ENCODE measurements around the gene NOLC1.

Gene NOLC1

GRCh38 chr10:102191956-102192355 lies 39.8 kb downstream of the NOLC1 start:
- TF ChIP-seq GATA1 (IDR thresholded peaks at IDR 0.05; ENCODE audit: low read depth, low read length): no peak
- TF ChIP-seq POLR2A (IDR thresholded peaks at IDR 0.05; ENCODE audit: low read length): no peak
- DNase-seq: no peak

GRCh38 chr10:102195296-102195870 lies 43.2 kb downstream of the NOLC1 start:
- TF ChIP-seq GATA1 (IDR thresholded peaks at IDR 0.05; ENCODE audit: low read depth, low read length) (no peak), POLR2A (IDR thresholded peaks at IDR 0.05; ENCODE audit: low read length) (no peak)
- DNase-seq: no peak

GRCh38 chr10:102196893-102197292 lies 44.7 kb downstream of the NOLC1 start:
- DNase-seq: no peak
- TF ChIP-seq POLR2A (IDR thresholded peaks at IDR 0.05; ENCODE audit: low read length): no peak
- TF ChIP-seq GATA1 (IDR thresholded peaks at IDR 0.05; ENCODE audit: low read depth, low read length): no peak

GRCh38 chr10:102198027-102198426 lies 45.8 kb downstream of the NOLC1 start:
- TF ChIP-seq GATA1 (IDR thresholded peaks at IDR 0.05; ENCODE audit: low read depth, low read length) (no peak), POLR2A (IDR thresholded peaks at IDR 0.05; ENCODE audit: low read length) (no peak)
- no peak for DNase-seq

GRCh38 chr10:102200751-102201640 lies 48.8 kb downstream of the NOLC1 start:
- no peak for TF ChIP-seq GATA1 (IDR thresholded peaks at IDR 0.05; ENCODE audit: low read depth, low read length)
- no peak for TF ChIP-seq POLR2A (IDR thresholded peaks at IDR 0.05; ENCODE audit: low read length)
- DNase-seq: no peak

- TF ChIP-seq POLR2A (IDR thresholded peaks at IDR 0.05; ENCODE audit: low read length) (no peak), GATA1 (IDR thresholded peaks at IDR 0.05; ENCODE audit: low read depth, low read length) (no peak)
Measured at GRCh38 chr10:102202386-102202785, 50.2 kb downstream of the NOLC1 start.

GRCh38 chr10:102208311-102209035 lies 56.3 kb downstream of the NOLC1 start:
- TF ChIP-seq GATA1 (IDR thresholded peaks at IDR 0.05; ENCODE audit: low read depth, low read length) (no peak), POLR2A (IDR thresholded peaks at IDR 0.05; ENCODE audit: low read length) (no peak)
- DNase-seq: no peak

More at GRCh38 chr10:102202386-102202785, 50.2 kb downstream of the NOLC1 start:
- DNase-seq: no peak

- DNase-seq: no peak
Measured at GRCh38 chr10:102211615-102212299, 59.6 kb downstream of the NOLC1 start.

More at GRCh38 chr10:102211615-102212299, 59.6 kb downstream of the NOLC1 start:
- TF ChIP-seq POLR2A (IDR thresholded peaks at IDR 0.05; ENCODE audit: low read length) (no peak), GATA1 (IDR thresholded peaks at IDR 0.05; ENCODE audit: low read depth, low read length) (no peak)
